Skeletal muscle cell (primary cell): ENCODE data around the gene ITGAE.
"Not testable (repeated sequence)": the region's sequence is repeated elsewhere in the genome, so short reads cannot be mapped to it uniquely, and the experiment has no call there.

Experiments used
- DNase-seq: peaks from one replicate; pipeline ENCODE4 v3.0.0-alpha.2; 2010; ENCODE audit warnings: low read depth
- H3K4me3 ChIP-seq: 2 replicates; pipeline ENCODE4 v1.5.1; 2011; ENCODE audit warnings: low read depth, mild to moderate bottlenecking, control low read depth, low read length, moderate library complexity

The ITGAE gene

DNA sequence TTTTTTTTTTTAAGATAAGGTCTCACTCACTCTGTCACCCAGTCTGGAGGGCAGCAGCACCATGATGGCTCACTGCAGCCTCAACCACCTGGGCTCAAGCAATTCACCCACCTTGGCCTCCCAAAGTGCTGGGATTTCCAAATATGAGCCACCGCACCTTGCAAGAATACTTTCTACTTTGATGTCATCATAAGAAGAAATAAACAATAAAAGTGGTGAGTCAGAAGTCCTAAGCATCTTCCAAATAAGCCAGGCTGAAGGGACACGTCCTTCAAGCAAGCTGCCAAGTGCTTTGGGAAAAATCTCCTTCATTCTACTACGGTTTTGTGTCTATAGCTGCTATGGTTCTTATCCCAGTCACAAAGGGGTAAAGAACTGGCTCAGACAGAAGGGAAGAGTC lies 57.0 kb downstream of the ITGAE start:
- no peak for DNase-seq
- no peak overlapping the region for H3K4me3 ChIP-seq

- DNase-seq: no peak
- H3K4me3 ChIP-seq: no peak overlapping the region
Measured at GRCh38 chr17:3740611-3741073, 60.3 kb downstream of the ITGAE start.

DNA sequence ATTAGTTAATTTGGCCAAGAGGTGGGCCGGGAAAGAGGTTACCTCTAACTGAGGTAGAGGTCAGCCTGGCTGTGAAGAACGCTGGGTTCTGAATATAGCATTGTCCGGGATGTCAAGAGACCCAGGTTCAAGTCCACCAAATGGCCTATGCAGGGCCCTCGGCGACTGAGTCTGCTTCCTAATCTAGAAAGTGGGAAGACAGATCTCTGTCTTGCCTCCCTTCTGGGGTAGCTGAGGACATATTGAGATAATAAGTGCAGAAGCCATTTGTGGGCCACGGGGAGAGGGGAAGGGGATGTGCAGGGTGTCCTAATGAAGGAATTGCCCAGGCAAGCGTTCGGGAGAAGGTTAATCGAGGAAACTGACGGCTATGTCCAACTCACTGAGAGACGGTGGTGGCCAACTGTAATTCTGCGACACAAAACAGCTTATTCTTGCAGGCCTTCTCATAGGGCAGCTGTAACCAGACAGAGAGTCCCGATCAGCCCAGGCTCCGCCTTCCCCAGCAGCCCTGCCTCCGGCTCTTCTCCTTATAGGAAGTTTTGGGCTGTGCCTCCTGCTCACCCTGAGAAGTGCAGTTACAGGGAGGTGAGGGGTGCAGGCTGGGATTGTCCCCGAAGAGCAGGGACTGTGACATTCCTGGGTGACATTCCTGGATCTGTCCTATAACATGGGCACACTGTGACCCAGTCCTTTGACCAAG lies 61.4 kb downstream of the ITGAE start:
- no peak overlapping the region for H3K4me3 ChIP-seq
- no peak for DNase-seq

DNA sequence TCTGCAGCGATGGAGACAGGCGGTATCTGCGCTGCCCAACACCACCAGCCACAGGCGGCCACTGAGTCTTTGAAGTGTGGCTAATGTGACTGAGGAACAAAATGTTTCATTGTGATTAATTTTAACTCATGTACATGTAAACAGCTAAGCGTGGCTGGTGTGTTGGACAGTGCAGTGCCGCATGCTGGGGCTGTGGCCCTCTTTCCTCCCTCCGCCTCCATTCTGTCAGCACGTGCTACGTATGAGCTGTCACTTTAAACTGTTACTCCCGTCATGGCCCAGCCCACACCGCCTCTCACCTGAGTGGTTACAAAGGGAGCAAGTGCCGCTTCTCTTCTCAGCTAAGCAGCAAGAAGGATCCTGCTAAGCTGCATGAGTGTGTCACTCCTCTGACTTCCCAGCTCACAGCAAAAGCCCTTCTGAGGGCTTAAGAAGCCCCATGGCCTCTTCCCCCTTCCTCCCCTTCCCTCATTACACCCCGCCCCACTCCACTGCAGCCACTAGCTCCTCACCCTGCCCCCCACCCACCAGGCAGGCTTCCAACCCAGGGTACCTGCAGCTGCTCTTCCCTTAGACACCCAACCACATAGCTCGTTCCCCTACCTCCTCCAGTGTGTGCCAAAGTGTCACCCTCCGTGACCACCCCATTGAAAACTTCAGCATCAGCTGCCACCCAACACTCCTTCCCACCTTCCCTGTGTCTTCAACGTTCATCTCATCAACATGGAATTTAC lies 62.3 kb downstream of the ITGAE start:
- no peak for DNase-seq
- H3K4me3 ChIP-seq: no peak overlapping the region

GRCh38 chr17:3735515-3735914 lies 65.5 kb downstream of the ITGAE start:
- no peak for DNase-seq
- no peak overlapping the region for H3K4me3 ChIP-seq

DNA sequence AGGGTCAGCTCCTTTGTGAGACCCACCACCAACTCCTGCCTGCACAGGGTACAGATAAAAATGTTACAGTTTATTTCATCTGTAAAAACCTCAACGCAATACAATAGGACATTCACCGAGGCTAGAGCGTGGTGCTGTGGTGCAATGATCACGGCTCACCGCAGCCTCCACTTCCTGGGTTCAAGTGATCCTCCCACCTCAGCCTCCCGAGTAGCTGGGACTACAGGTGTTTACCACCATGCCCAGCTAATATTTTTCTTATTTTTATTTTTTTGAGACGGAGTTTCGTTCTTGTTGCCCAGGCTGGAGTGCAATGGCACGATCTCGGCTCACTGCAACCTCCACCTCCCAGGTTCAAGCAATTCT lies 66.1 kb downstream of the ITGAE start:
- not testable (repeated sequence) for H3K4me3 ChIP-seq, DNase-seq

DNA sequence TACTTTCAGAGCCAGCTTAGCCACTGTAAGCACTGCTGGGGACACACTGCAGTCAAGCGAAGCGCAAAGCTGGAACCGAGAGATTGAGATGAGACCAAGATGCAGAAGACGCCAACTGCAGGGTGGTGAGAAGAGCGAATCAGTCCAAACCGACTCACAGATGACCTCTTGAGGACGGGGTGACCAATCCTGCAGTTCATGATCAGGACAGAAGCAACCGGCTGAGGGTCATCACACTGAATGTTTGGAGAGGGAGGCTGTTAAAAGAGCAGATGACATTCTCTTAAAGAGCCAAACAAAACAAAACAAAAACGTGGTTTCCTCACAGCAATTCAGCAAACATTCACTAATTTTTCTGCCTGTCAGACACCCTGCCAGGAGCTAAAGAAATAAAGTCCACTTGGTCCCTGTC lies 68.8 kb downstream of the ITGAE start:
- no peak for DNase-seq
- H3K4me3 ChIP-seq: no peak overlapping the region

GRCh38 chr17:3730881-3731429 lies 70.0 kb downstream of the ITGAE start:
- no peak for DNase-seq
- no peak overlapping the region for H3K4me3 ChIP-seq

DNA sequence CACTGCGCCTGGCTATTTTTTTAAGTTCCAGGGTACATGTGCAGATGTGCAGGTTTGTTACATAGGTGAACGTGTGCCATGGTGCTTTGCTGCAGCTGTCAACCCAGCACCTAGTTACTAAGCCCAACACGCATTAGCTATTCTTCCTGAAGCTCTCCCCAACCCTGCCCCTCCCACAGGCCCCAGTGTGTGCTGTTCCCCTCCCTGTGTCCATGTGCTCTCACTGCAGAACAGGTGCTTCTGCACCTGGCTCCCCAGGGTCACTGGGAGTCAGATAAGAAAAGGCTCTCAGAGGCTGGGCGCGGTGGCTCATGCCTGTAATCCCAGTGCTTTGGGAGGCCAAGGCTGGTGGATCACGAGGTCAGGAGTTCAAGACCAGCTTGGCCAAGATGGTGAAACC lies 71.1 kb downstream of the ITGAE start:
- DNase-seq: no peak
- no peak overlapping the region for H3K4me3 ChIP-seq

DNA sequence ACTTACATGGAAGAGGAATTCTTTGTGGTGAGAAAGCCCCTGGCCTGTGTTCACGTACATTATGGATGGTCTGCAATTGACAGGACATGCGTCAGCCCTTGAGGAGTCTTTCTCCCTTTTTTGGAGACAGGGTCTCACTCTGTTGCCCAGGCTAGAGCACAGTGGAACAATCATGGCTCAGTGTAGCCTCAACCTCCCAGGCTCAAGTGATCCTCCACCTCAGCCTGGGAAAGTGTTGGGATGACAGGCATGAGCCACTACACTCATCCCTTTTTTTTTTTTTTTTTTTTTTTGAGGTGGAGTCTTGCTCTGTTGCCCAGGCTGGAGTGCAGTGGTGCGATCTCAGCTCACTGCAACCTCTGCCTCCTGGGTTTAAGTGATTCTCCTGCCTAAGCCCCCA lies 72.9 kb downstream of the ITGAE start:
- not testable (repeated sequence) for H3K4me3 ChIP-seq, DNase-seq

- no peak for DNase-seq
Measured at GRCh38 chr17:3727041-3727440, 73.9 kb downstream of the ITGAE start.

GRCh38 chr17:3724378-3725077 lies 76.5 kb downstream of the ITGAE start:
- peak overlapping the region; percentile 74 for H3K4me3 ChIP-seq
- no peak for DNase-seq

More at GRCh38 chr17:3727041-3727440, 73.9 kb downstream of the ITGAE start:
- H3K4me3 ChIP-seq: no peak overlapping the region

GRCh38 chr17:3723556-3724377 lies 77.2 kb downstream of the ITGAE start, which contains the start of gene HASPIN:
Gene HASPIN, plus strand, starts transcription at chr17:3723903. Its CDS starts 33 bp downstream, at chr17:3723936.
- peak; percentile 51 for DNase-seq
- H3K4me3 ChIP-seq: peak within 1 kb of the TSS; percentile 74

GRCh38 chr17:3723188-3723555 lies 77.8 kb downstream of the ITGAE start:
- H3K4me3 ChIP-seq: peak overlapping the region; percentile 74

DNA sequence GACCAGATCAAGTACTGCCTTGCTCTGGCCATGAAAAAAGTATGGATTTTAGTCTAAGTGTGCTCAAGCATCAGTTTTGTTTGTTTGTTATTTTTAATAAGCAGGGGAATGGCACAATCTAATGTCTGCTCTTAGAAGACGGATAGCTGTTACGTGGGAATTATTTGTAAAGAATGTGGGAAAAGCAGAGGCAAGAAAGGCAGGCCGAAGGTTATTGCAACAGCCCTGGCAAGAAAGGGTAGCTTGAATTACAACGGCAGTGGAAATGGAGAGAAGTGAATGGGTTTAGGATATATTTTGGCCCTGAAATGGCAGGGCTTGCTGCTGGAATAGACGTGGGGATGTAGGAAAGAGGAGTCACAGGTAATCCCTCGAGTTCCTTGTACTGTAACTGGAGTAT lies 78.3 kb downstream of the ITGAE start:
- DNase-seq: no peak

More at GRCh38 chr17:3723188-3723555, 77.8 kb downstream of the ITGAE start:
- DNase-seq: no peak

DNA sequence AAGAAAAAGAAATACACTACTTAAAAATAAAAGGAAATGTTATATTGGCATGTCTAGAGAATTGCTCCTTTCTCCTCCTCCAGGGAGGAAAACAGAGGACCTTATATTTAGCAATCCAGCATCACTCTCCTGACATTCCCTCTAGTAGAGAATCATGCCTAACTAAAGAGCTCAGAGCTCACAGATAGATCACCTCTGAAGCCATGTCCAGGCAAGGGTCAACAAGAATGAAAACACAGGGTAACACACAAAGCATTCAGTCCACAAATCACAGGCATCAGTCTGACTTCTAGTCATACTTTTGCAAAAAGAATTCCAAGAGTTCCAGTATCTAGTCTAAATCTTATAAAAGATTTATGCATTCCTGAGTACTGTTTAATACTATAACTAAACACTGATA lies 81.7 kb downstream of the ITGAE start:
- no peak for DNase-seq
- no peak overlapping the region for H3K4me3 ChIP-seq

More for the DNA sequence above, 78.3 kb downstream of the ITGAE start:
- peak overlapping the region; percentile 74 for H3K4me3 ChIP-seq

- H3K4me3 ChIP-seq: no peak overlapping the region
- DNase-seq: no peak
Measured at GRCh38 chr17:3718201-3718600, 82.8 kb downstream of the ITGAE start.

- H3K4me3 ChIP-seq: no peak overlapping the region
- DNase-seq: no peak
Measured at GRCh38 chr17:3715296-3715695, 85.7 kb downstream of the ITGAE start.

DNA sequence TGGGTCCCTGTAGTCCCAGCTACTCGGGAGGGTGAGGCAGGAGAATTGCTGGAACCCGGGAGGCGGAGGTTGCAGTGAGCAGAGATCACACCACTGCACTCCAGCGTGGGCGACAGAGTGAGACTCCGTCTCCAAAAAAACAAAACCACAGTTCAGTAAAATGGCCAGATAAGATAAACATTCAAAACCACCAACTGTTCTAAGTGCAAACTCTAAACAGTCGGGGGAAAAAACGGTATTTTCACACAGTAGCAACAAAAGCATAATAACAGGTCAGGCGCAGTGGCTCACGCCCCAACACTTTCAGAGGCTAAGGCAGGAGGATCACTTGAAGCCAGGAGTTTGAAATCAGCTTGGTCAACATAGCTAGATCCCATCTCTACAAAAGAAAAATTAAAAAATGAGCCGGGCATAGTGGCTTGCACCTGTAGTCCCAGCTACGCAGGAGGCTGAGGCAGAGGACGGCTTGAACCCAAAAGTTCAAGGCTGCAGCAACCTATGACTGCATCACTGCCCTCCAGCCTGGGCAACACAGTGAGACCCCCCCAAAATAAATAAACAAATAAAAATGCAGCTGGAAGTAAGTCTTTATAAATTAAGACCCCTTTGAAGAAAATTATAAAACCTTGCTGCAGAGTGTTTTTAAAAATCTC lies 88.1 kb downstream of the ITGAE start:
- no peak overlapping the region for H3K4me3 ChIP-seq
- no peak for DNase-seq
